ENCODE data around the gene COMT. TPM values are rescaled to one million over a fixed set of nuclear protein-coding genes. Genes with fewer than 3 reads are reported as not detected.
A peak's percentile ranks its signal among the peaks of the same experiment; 100 is the strongest.
"Not testable (repeated sequence)": the region's sequence is repeated elsewhere in the genome, so short reads cannot be mapped to it uniquely, and the experiment has no call there.

Gene COMT
- total RNA-seq, 1 experiment from 2014 or later = 196 TPM

DNA sequence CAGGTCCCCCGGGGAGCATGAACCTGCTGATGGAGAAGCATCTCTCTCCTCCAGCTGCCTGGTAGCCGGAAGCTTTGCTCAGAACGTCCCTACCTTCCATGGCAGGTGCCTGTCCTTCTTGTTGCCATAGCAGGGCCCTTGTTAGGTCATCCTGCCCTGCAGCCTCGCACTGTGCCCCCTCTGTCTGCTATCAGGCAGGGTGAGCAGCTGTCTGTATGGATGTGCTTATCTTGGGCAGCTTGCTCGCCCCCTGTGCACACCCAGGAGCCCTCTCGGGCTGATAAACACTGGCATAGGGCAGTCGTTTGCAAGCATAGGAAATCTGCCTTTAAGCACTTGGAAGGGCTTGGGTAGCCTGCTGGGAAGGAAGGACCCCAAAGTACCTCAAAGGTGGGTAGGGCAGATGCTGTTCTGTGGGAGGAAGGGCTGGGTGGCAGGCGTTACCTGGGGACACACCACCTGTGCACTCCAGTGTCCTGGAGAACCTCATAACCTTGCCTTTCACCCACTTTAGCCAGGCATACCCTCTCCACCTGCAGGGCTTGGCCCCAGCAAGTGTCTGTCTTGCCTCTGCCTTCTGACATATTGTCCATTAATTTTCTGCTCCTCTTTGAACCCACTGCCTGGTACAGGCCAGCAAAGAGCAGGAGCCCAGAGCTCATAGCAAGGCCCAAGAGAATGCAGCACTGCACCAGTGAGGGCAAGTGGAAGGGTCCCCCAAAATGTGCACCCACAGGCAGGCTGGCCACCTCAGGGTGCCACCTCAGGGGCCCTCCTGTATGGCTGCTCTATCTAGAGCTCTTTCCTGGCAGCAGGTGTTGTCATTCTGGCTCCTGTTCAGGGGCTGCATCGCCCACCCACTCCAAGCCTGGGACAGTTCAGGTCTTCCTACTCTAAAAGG lies 8.0 kb upstream of the COMT start:
- no peaks in the 10 kb centered on the region for H3K4me1 Mint-ChIP-seq (ENCODE audit: insufficient read depth, unreplicated experiment)
- peaks cover 23% of the 10 kb centered on the region for H3K36me3 Mint-ChIP-seq (ENCODE audit: insufficient read depth, unreplicated experiment)
- BruUV-seq (replicated peaks) = no TSS peak
- intact Hi-C loops (cut with micrococcal nuclease) = no loop called here
- DNase-seq (ENCODE audit: unreplicated experiment) = no peak
- H3K27ac Mint-ChIP-seq (ENCODE audit: low read depth, unreplicated experiment) = no peak overlapping the region
- CTCF ChIA-PET = interaction anchor here (0.6 to 0.7 kb wide), 2 partner anchors 19 to 24 kb away, joined by 3 read pairs; no protein-coding TSS in a partner anchor
- POLR2A ChIA-PET = interaction anchor here (0.6 to 0.9 kb wide), 3 partner anchors 22 to 141 kb away, joined by 3 to 5 read pairs (median 3); no protein-coding TSS in a partner anchor
- no peaks in the 10 kb centered on the region for H3K27me3 Mint-ChIP-seq (ENCODE audit: insufficient read depth, unreplicated experiment)
- H3K9me3 Mint-ChIP-seq (ENCODE audit: unreplicated experiment) = peaks cover 13% of the 10 kb centered on the region
- H3K4me3 Mint-ChIP-seq (ENCODE audit: unreplicated experiment) = no peak overlapping the region
- TF ChIP-seq CTCF (IDR thresholded peaks at IDR 0.05; ENCODE audit: unreplicated experiment) = no peak

GRCh38 chr22:19935123-19935718 lies 6.4 kb upstream of the COMT start:
- H3K27ac Mint-ChIP-seq (ENCODE audit: low read depth, unreplicated experiment); DNase-seq (ENCODE audit: unreplicated experiment): not testable (repeated sequence)

DNA sequence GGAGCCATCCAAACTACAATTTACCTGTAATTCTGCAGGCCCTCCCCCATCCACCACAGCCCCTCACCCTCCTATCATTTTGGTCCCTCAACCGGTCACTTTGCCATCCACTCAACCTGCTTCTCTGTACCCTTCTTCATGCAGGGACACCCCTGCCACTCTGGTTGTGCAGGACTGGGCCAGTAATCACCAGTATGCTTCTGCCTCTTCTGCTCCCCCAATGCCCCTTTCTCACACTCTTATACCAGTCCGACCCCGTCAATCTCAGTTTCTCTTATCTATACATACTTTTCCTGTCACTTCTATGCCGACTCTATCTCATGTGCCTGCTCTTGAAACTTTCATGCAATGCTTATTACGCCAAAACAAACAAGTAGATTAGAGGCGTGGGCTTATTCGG lies 5.1 kb upstream of the COMT start:
- BruUV-seq (replicated peaks) = no TSS peak
- Mint-ChIP-seq H3K36me3 (ENCODE audit: insufficient read depth, unreplicated experiment) (peaks cover 10% of the 10 kb centered on the region), H3K4me1 (ENCODE audit: insufficient read depth, unreplicated experiment) (peaks cover 8% of the 10 kb centered on the region), H3K4me3 (ENCODE audit: unreplicated experiment) (no peak overlapping the region), H3K27ac (ENCODE audit: low read depth, unreplicated experiment) (peak overlapping the region; percentile 25), H3K27me3 (ENCODE audit: insufficient read depth, unreplicated experiment) (no peaks in the 10 kb centered on the region), H3K9me3 (ENCODE audit: unreplicated experiment) (peaks cover 13% of the 10 kb centered on the region)
- DNase-seq (ENCODE audit: unreplicated experiment) = no peak
- intact Hi-C loops (cut with micrococcal nuclease) = no loop called here
- ChIA-PET POLR2A (no interaction called here), CTCF (no interaction called here)
- TF ChIP-seq CTCF (IDR thresholded peaks at IDR 0.05; ENCODE audit: unreplicated experiment) = no peak

More at GRCh38 chr22:19935123-19935718, 6.4 kb upstream of the COMT start:
- CTCF ChIA-PET; H3K4me3 Mint-ChIP-seq (ENCODE audit: unreplicated experiment); BruUV-seq (replicated peaks); intact Hi-C loops (cut with micrococcal nuclease); H3K27me3 Mint-ChIP-seq (ENCODE audit: insufficient read depth, unreplicated experiment); H3K4me1 Mint-ChIP-seq (ENCODE audit: insufficient read depth, unreplicated experiment): not testable (repeated sequence)
- POLR2A ChIA-PET = interaction anchor here (0.7 kb wide), 1 partner anchor 819 kb away, joined by 3 read pairs; no protein-coding TSS in a partner anchor
- Mint-ChIP-seq H3K9me3 (ENCODE audit: unreplicated experiment) (peaks cover 13% of the 10 kb centered on the region), H3K36me3 (ENCODE audit: insufficient read depth, unreplicated experiment) (peaks cover 14% of the 10 kb centered on the region)

- Mint-ChIP-seq H3K4me3 (ENCODE audit: unreplicated experiment) (no peak overlapping the region), H3K4me1 (ENCODE audit: insufficient read depth, unreplicated experiment) (peaks cover 13% of the 10 kb centered on the region), H3K27me3 (ENCODE audit: insufficient read depth, unreplicated experiment) (no peaks in the 10 kb centered on the region), H3K9me3 (ENCODE audit: unreplicated experiment) (peaks cover 13% of the 10 kb centered on the region), H3K27ac (ENCODE audit: low read depth, unreplicated experiment) (no peak overlapping the region), H3K36me3 (ENCODE audit: insufficient read depth, unreplicated experiment) (peaks cover 5% of the 10 kb centered on the region)
- no peak for DNase-seq (ENCODE audit: unreplicated experiment)
- TF ChIP-seq CTCF (IDR thresholded peaks at IDR 0.05; ENCODE audit: unreplicated experiment) = no peak
- ChIA-PET CTCF (interaction anchor here (0.7 kb wide), 2 partner anchors 27 to 182 kb away, joined by 3 to 4 read pairs; no protein-coding TSS in a partner anchor), POLR2A (interaction anchor here (0.7 kb wide), 1 partner anchor 11 kb away, joined by 3 read pairs; no protein-coding TSS in a partner anchor)
- intact Hi-C loops (cut with micrococcal nuclease) = no loop called here
- no TSS peak for BruUV-seq (replicated peaks)
Measured at GRCh38 chr22:19937616-19938473, 3.7 kb upstream of the COMT start.

Data from MCF 10A (cell line).